Measurements from ENCODE around the gene NDUFB2.

- TF ChIP-seq CTCF (IDR thresholded peaks at IDR 0.05): no peak
- no peak for TF ChIP-seq POLR2A (IDR thresholded peaks at IDR 0.05)
Measured at GRCh38 chr7:140659856-140660255, 36.7 kb upstream of the NDUFB2 start.
